K562 treated with DMSO at 1 percent for 4 hours (cell line): Measurements from ENCODE around the gene PPP2R1A. TPM values are rescaled to one million over a fixed set of nuclear protein-coding genes. Genes with fewer than 3 reads are reported as not detected.

Experiments used
- total RNA-seq: library from RNA; unstranded; fragments of 300-600 nt; gene quantifications from 2 replicates; pipeline ENCODE4 v1.2.3, GENCODE V29; 2022; ENCODE audit not compliant: insufficient read depth

PPP2R1A gene
- total RNA-seq = 102 and 106 TPM in 2 replicates

GRCh38 chr19:52189735-52190486, at the start of gene PPP2R1A:
PPP2R1A (plus strand) TSS chr19:52190052; CDS start chr19:52190097, 45 bp downstream.

GRCh38 chr19:52171321-52172169, 18.3 kb upstream of the PPP2R1A start, which contains the start of gene ZNF836:
ZNF836 (minus strand) TSS chr19:52171621; CDS start chr19:52168072, 3,549 bp downstream.

GRCh38 chr19:52269338-52270261, 79.7 kb downstream of the PPP2R1A start, which contains the start of gene ZNF766:
ZNF766 (plus strand) TSS chr19:52269587; CDS start chr19:52269614, 27 bp downstream.

Other genes with a start within 250 kb of the PPP2R1A start
- 0.69 and 2.5 TPM in 2 replicates for gene ZNF350, start 203.2 kb upstream of the PPP2R1A start, total RNA-seq
- gene ZNF615, start 181.8 kb upstream of the PPP2R1A start, total RNA-seq = 2.2 and 3.5 TPM in 2 replicates
- gene ZNF614, start 161.7 kb upstream of the PPP2R1A start, total RNA-seq = 3.1 and 5.0 TPM in 2 replicates
- gene ZNF432, start 141.2 kb upstream of the PPP2R1A start, total RNA-seq = 1.8 and 3.1 TPM in 2 replicates
- 5.8 and 6.0 TPM in 2 replicates for gene ZNF841, start 94.3 kb upstream of the PPP2R1A start, total RNA-seq
- gene ZNF616, start 50.1 kb upstream of the PPP2R1A start, total RNA-seq = 5.9 and 8.0 TPM in 2 replicates
- gene ZNF836, start 18.4 kb upstream of the PPP2R1A start, total RNA-seq = 0.93 TPM in 1 of 2 replicates, not detected in the other
- 6.5 and 12.3 TPM in 2 replicates for gene ZNF766, start 79.5 kb downstream of the PPP2R1A start, total RNA-seq
- 1.7 and 3.3 TPM in 2 replicates for gene ZNF480, start 107.1 kb downstream of the PPP2R1A start, total RNA-seq
- not detected in 2 replicates for gene ZNF610, start 146.2 kb downstream of the PPP2R1A start, total RNA-seq
- gene ZNF880, start 179.9 kb downstream of the PPP2R1A start, total RNA-seq = not detected in 2 replicates
- gene ZNF528, start 207.8 kb downstream of the PPP2R1A start, total RNA-seq = 0.61 and 7.0 TPM in 2 replicates
- not detected in 2 replicates for gene ZNF534, start 239.1 kb downstream of the PPP2R1A start, total RNA-seq